HEK293 (cell line): ENCODE measurements around the gene CACTIN.

Source experiments
- HOXD13 ChIP-seq: sonication (generic); formaldehyde crosslinking; IDR thresholded peaks from 2 replicates; pipeline ENCODE4 v1.8.0; 2022; ENCODE audit warnings: missing genetic modification reagents, borderline replicate concordance
- KLF8 ChIP-seq: fragments of 450-650 bp; formaldehyde crosslinking; IDR thresholded peaks from 2 replicates; pipeline ENCODE4 v1.5.1; 2016; ENCODE audit warnings: missing biosample characterization, missing genetic modification characterization
- MZF1 ChIP-seq: fragments of 450-650 bp; formaldehyde crosslinking; IDR thresholded peaks from 2 replicates; pipeline ENCODE4 v1.5.1; 2017; ENCODE audit warnings: missing biosample characterization, missing genetic modification characterization, borderline replicate concordance
- REPIN1 ChIP-seq: fragments of 450-650 bp; formaldehyde crosslinking; IDR thresholded peaks from 2 replicates; pipeline ENCODE4 v1.5.1; 2017; ENCODE audit warnings: missing biosample characterization, missing genetic modification characterization, low read depth
- TCF7L2 ChIP-seq: IDR thresholded peaks from 2 replicates; pipeline ENCODE4 v1.6.1; 2011; ENCODE audit warnings: low read depth, mild to moderate bottlenecking, inconsistent platforms, low read length, moderate library complexity, borderline replicate concordance
- ZBTB20 ChIP-seq: fragments of 450-650 bp; formaldehyde crosslinking; IDR thresholded peaks from 2 replicates; pipeline ENCODE4 v1.5.1; 2016; ENCODE audit warnings: missing biosample characterization, missing genetic modification characterization
- ZBTB48 ChIP-seq: fragments of 450-650 bp; formaldehyde crosslinking; IDR thresholded peaks from 2 replicates; pipeline ENCODE4 v1.5.1; 2016; ENCODE audit warnings: missing biosample characterization, missing genetic modification characterization
- ZBTB7A ChIP-seq: fragments of 450-650 bp; formaldehyde crosslinking; IDR thresholded peaks from 2 replicates; pipeline ENCODE4 v1.5.1; 2016; ENCODE audit warnings: low read depth, missing biosample characterization, missing genetic modification characterization
- ZFHX2 ChIP-seq: fragments of 450-650 bp; formaldehyde crosslinking; conservative IDR thresholded peaks from 2 replicates; pipeline ENCODE4 v1.5.1; 2016; ENCODE audit warnings: missing biosample characterization, missing genetic modification characterization
- ZIC2 ChIP-seq: fragments of 450-650 bp; formaldehyde crosslinking; IDR thresholded peaks from 2 replicates; pipeline ENCODE4 v1.5.1; 2016; ENCODE audit warnings: missing biosample characterization, missing genetic modification characterization
- ZNF169 ChIP-seq: fragments of 450-650 bp; formaldehyde crosslinking; IDR thresholded peaks from 2 replicates; pipeline ENCODE4 v1.5.1; 2016; ENCODE audit warnings: missing biosample characterization, missing genetic modification characterization
- ZNF211 ChIP-seq: fragments of 450-650 bp; formaldehyde crosslinking; IDR thresholded peaks from 2 replicates; pipeline ENCODE4 v1.5.1; 2016; ENCODE audit warnings: low read depth, missing biosample characterization, missing genetic modification characterization
- ZNF221 ChIP-seq: fragments of 450-650 bp; formaldehyde crosslinking; IDR thresholded peaks from 2 replicates; pipeline ENCODE4 v1.5.1; 2017; ENCODE audit warnings: missing biosample characterization, missing genetic modification characterization, borderline replicate concordance
- ZNF23 ChIP-seq: fragments of 450-650 bp; formaldehyde crosslinking; IDR thresholded peaks from 2 replicates; pipeline ENCODE4 v1.5.1; 2016; ENCODE audit warnings: missing biosample characterization, missing genetic modification characterization, borderline replicate concordance
- ZNF324 ChIP-seq: fragments of 450-650 bp; formaldehyde crosslinking; IDR thresholded peaks from 2 replicates; pipeline ENCODE4 v1.5.1; 2016; ENCODE audit warnings: missing biosample characterization, missing genetic modification characterization
- ZNF341 ChIP-seq: fragments of 450-650 bp; formaldehyde crosslinking; IDR thresholded peaks from 2 replicates; pipeline ENCODE4; 2016; ENCODE audit warnings: low read depth, missing biosample characterization, missing genetic modification characterization
- ZNF391 ChIP-seq: fragments of 450-650 bp; formaldehyde crosslinking; IDR thresholded peaks from 2 replicates; pipeline ENCODE4 v1.5.1; 2016; ENCODE audit warnings: low read depth, missing biosample characterization, missing genetic modification characterization, borderline replicate concordance
- ZNF501 ChIP-seq: fragments of 450-650 bp; formaldehyde crosslinking; IDR thresholded peaks from 2 replicates; pipeline ENCODE4 v1.5.1; 2016; ENCODE audit warnings: missing biosample characterization, missing genetic modification characterization
- ZNF510 ChIP-seq: fragments of 450-650 bp; formaldehyde crosslinking; IDR thresholded peaks from 2 replicates; pipeline ENCODE4 v1.5.1; 2018; ENCODE audit warnings: mild to moderate bottlenecking, missing genetic modification characterization, missing biosample characterization; ENCODE audit not compliant: insufficient replicate concordance
- ZNF514 ChIP-seq: fragments of 450-650 bp; formaldehyde crosslinking; IDR thresholded peaks from 2 replicates; pipeline ENCODE4 v1.5.1; 2016; ENCODE audit warnings: missing biosample characterization, missing genetic modification characterization
- ZNF530 ChIP-seq: fragments of 450-650 bp; formaldehyde crosslinking; IDR thresholded peaks from 2 replicates; pipeline ENCODE4 v1.5.1; 2016; ENCODE audit warnings: low read depth, missing biosample characterization, missing genetic modification characterization
- ZNF549 ChIP-seq: fragments of 450-650 bp; IDR thresholded peaks from 2 replicates; pipeline ENCODE4 v1.5.1; 2018; ENCODE audit warnings: missing biosample characterization, missing genetic modification characterization, mild to moderate bottlenecking, inconsistent platforms, moderate library complexity
- ZNF76 ChIP-seq: fragments of 450-650 bp; formaldehyde crosslinking; IDR thresholded peaks from 2 replicates; pipeline ENCODE4; 2016; ENCODE audit warnings: low read depth, missing biosample characterization, missing genetic modification characterization, borderline replicate concordance
- ZNF768 ChIP-seq: fragments of 450-650 bp; formaldehyde crosslinking; IDR thresholded peaks from 2 replicates; pipeline ENCODE4 v1.5.1; 2018; ENCODE audit warnings: missing biosample characterization, mild to moderate bottlenecking, missing genetic modification characterization
- ZNF830 ChIP-seq: fragments of 450-650 bp; IDR thresholded peaks from 2 replicates; pipeline ENCODE4 v1.5.0; 2018; ENCODE audit warnings: missing biosample characterization, missing genetic modification characterization, low read depth, mild to moderate bottlenecking, moderate library complexity
- ZNF837 ChIP-seq: fragments of 450-650 bp; formaldehyde crosslinking; IDR thresholded peaks from 2 replicates; pipeline ENCODE4 v1.5.1; 2016; ENCODE audit warnings: missing biosample characterization, missing genetic modification characterization
- ZSCAN30 ChIP-seq: fragments of 450-650 bp; IDR thresholded peaks from 2 replicates; pipeline ENCODE4 v1.5.1; 2018; ENCODE audit warnings: missing biosample characterization, mild to moderate bottlenecking, missing genetic modification characterization, moderate library complexity
- TF ChIP-seq, protein P1 (sequence below): fragments of 450-650 bp; formaldehyde crosslinking; IDR thresholded peaks from 2 replicates; pipeline ENCODE4 v1.5.1; 2016; ENCODE audit warnings: missing biosample characterization, missing genetic modification characterization
- TF ChIP-seq, protein P2 (sequence below): sonication (generic); formaldehyde crosslinking; IDR thresholded peaks from 2 replicates; pipeline ENCODE4 v1.8.1; 2022; ENCODE audit warnings: mild to moderate bottlenecking, moderate library complexity, missing genetic modification reagents
- TF ChIP-seq, protein P3 (sequence below): fragments of 450-650 bp; formaldehyde crosslinking; IDR thresholded peaks from 2 replicates; pipeline ENCODE4 v1.5.1; 2017; ENCODE audit warnings: missing biosample characterization, missing genetic modification characterization
- TF ChIP-seq, protein P4 (sequence below): fragments of 450-650 bp; formaldehyde crosslinking; IDR thresholded peaks from 2 replicates; pipeline ENCODE4 v1.5.1; 2016; ENCODE audit warnings: missing biosample characterization, missing genetic modification characterization
- TF ChIP-seq, protein P5 (sequence below): fragments of 450-650 bp; formaldehyde crosslinking; IDR thresholded peaks from 2 replicates; pipeline ENCODE4 v1.5.1; 2017; ENCODE audit warnings: missing biosample characterization, missing genetic modification characterization

Gene CACTIN

DNA sequence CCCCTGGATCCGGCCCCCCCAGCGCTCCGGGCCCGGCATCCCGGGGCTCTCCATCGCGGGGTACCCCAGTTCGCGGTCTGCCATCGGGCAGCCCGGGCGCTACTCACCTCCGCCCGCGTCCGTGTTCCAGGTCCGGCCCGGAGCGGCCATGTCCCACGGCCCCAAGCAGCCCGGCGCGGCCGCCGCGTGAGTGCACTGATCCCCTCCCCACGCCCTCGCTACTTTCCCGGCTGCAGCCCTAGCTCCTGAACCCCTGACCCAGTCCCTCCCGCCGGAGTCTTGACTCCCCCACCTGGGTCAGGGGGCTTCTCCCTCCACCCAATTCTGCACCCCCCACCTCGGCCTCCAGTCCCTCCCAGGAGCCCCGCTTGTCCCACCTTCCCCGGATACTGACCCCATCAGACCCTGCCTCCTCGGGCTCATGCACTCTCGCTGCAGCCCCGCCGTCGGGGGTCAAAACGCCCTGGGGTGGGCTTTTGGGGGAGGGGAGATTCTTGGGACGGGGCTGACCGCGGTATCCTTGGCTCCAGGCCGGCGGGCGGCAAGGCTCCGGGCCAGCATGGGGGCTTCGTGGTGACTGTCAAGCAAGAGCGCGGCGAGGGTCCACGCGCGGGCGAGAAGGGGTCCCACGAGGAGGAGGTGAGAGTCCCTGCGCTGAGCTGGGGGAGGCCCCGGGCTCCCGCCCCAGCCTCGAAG, 53.3 kb downstream of the CACTIN start (continued):
- no peak for TF ChIP-seq ZNF530 (tag by site-specific recombination)
- TF ChIP-seq ZIC2, result no peak; the same call in 1 of the 2 replicates
- 0 out of 2 replicates have a peak, but pooled peaks have one; percentile 6 for TF ChIP-seq ZNF837
- TF ChIP-seq ZNF341 (tag by site-specific recombination), result peak; percentile 68
- TF ChIP-seq ZNF501 (tag by site-specific recombination), result no peak
- TF ChIP-seq ZNF76 (tag by site-specific recombination), result peak; percentile 70; the same call in 1 of the 2 replicates
- TF ChIP-seq ZNF510, result no peak
- no peak for TF ChIP-seq KLF8 (tag by site-specific recombination)
- TF ChIP-seq, protein P1, sequence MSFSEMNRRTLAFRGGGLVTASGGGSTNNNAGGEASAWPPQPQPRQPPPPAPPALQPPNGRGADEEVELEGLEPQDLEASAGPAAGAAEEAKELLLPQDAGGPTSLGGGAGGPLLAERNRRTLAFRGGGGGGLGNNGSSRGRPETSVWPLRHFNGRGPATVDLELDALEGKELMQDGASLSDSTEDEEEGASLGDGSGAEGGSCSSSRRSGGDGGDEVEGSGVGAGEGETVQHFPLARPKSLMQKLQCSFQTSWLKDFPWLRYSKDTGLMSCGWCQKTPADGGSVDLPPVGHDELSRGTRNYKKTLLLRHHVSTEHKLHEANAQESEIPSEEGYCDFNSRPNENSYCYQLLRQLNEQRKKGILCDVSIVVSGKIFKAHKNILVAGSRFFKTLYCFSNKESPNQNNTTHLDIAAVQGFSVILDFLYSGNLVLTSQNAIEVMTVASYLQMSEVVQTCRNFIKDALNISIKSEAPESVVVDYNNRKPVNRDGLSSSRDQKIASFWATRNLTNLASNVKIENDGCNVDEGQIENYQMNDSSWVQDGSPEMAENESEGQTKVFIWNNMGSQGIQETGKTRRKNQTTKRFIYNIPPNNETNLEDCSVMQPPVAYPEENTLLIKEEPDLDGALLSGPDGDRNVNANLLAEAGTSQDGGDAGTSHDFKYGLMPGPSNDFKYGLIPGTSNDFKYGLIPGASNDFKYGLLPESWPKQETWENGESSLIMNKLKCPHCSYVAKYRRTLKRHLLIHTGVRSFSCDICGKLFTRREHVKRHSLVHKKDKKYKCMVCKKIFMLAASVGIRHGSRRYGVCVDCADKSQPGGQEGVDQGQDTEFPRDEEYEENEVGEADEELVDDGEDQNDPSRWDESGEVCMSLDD (tag by site-specific recombination), result peak; percentile 92
- no peak for TF ChIP-seq ZNF549
- no peak for TF ChIP-seq HOXD13
- no peak for TF ChIP-seq ZNF830
- no peak for TF ChIP-seq ZNF514 (tag by site-specific recombination)
- peak; percentile 45; the same call in 1 of the 2 replicates for TF ChIP-seq ZBTB20
- peak; percentile 52; the same call in 1 of the 2 replicates for TF ChIP-seq ZSCAN30 (tag by site-specific recombination)
- no peak for TF ChIP-seq ZNF23
- no peak for TF ChIP-seq ZFHX2 (tag by site-specific recombination)
- no peak for TF ChIP-seq ZNF221 (tag by site-specific recombination)
- TF ChIP-seq, protein P2, sequence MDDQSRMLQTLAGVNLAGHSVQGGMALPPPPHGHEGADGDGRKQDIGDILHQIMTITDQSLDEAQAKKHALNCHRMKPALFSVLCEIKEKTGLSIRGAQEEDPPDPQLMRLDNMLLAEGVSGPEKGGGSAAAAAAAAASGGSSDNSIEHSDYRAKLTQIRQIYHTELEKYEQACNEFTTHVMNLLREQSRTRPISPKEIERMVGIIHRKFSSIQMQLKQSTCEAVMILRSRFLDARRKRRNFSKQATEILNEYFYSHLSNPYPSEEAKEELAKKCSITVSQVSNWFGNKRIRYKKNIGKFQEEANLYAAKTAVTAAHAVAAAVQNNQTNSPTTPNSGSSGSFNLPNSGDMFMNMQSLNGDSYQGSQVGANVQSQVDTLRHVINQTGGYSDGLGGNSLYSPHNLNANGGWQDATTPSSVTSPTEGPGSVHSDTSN (CRISPR knock-in tag), result no peak
- TF ChIP-seq ZNF169 (tag by site-specific recombination), result peak; percentile 57; the same call in 1 of the 2 replicates
- 0 out of 2 replicates have a peak, but pooled peaks have one; percentile 34 for TF ChIP-seq ZBTB48 (tag by site-specific recombination)
- TF ChIP-seq ZNF391 (tag by site-specific recombination), result 0 out of 2 replicates have a peak, but pooled peaks have one; percentile 59
- TF ChIP-seq ZBTB7A (tag by site-specific recombination), result peak; percentile 89
- TF ChIP-seq, protein P3, sequence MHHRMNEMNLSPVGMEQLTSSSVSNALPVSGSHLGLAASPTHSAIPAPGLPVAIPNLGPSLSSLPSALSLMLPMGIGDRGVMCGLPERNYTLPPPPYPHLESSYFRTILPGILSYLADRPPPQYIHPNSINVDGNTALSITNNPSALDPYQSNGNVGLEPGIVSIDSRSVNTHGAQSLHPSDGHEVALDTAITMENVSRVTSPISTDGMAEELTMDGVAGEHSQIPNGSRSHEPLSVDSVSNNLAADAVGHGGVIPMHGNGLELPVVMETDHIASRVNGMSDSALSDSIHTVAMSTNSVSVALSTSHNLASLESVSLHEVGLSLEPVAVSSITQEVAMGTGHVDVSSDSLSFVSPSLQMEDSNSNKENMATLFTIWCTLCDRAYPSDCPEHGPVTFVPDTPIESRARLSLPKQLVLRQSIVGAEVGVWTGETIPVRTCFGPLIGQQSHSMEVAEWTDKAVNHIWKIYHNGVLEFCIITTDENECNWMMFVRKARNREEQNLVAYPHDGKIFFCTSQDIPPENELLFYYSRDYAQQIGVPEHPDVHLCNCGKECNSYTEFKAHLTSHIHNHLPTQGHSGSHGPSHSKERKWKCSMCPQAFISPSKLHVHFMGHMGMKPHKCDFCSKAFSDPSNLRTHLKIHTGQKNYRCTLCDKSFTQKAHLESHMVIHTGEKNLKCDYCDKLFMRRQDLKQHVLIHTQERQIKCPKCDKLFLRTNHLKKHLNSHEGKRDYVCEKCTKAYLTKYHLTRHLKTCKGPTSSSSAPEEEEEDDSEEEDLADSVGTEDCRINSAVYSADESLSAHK (tag by site-specific recombination), result 0 out of 2 replicates have a peak, but pooled peaks have one; percentile 11
- TF ChIP-seq, protein P4, sequence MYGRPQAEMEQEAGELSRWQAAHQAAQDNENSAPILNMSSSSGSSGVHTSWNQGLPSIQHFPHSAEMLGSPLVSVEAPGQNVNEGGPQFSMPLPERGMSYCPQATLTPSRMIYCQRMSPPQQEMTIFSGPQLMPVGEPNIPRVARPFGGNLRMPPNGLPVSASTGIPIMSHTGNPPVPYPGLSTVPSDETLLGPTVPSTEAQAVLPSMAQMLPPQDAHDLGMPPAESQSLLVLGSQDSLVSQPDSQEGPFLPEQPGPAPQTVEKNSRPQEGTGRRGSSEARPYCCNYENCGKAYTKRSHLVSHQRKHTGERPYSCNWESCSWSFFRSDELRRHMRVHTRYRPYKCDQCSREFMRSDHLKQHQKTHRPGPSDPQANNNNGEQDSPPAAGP (tag by site-specific recombination), result no peak
- TF ChIP-seq TCF7L2, result no peak
- TF ChIP-seq ZNF324 (tag by site-specific recombination), result no peak
- TF ChIP-seq, protein P5, sequence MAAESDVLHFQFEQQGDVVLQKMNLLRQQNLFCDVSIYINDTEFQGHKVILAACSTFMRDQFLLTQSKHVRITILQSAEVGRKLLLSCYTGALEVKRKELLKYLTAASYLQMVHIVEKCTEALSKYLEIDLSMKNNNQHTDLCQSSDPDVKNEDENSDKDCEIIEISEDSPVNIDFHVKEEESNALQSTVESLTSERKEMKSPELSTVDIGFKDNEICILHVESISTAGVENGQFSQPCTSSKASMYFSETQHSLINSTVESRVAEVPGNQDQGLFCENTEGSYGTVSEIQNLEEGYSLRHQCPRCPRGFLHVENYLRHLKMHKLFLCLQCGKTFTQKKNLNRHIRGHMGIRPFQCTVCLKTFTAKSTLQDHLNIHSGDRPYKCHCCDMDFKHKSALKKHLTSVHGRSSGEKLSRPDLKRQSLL, result no peak
- TF ChIP-seq ZNF768 (tag by site-specific recombination), result no peak
- TF ChIP-seq ZNF211 (tag by site-specific recombination), result no peak
- no peak for TF ChIP-seq REPIN1
- TF ChIP-seq MZF1, result no peak
